Caco-2 (cell line): ENCODE measurements around the gene CCDC117. TPM values are rescaled to one million over a fixed set of nuclear protein-coding genes. Genes with fewer than 3 reads are reported as not detected.

Experiments used
- BruUV-seq: library from RNA; stranded (reverse); fragments of 400-500 nt; replicated peaks from 2 replicates; lab custom pipeline; 2021; lab: Mats Ljungman, UMichigan
- CTCF ChIA-PET: fragments of 300-600 bp; sonication (Branson Sonifier 250); formaldehyde crosslinking; loops from one replicate; lab custom pipeline; 2022; ENCODE audit warnings: antibody characterized with exemption; lab: Charles Lee
- POLR2A ChIA-PET: fragments of 300-600 bp; sonication (Branson Sonifier 250); formaldehyde crosslinking; loops from one replicate; lab custom pipeline; 2022; ENCODE audit warnings: antibody characterized with exemption; lab: Charles Lee
- DNase-seq, 2 experiments: peaks; one replicate each; pipeline versions ENCODE4 v3.0.0 to v3.0.0-alpha.2; 2020 to 2022
- H3K27me3 ChIP-seq: replicated peaks from 2 replicates; pipeline ENCODE4 v1.6.0; 2011; ENCODE audit warnings: low read length; ENCODE audit not compliant: control insufficient read depth, insufficient read depth
- H3K36me3 ChIP-seq: 2 replicates; pipeline ENCODE4 v1.5.1; 2011; ENCODE audit warnings: low read length; ENCODE audit not compliant: control insufficient read depth, insufficient read depth
- H3K4me1 ChIP-seq: fragments of 250-450 bp; sonication (Bioruptor Pico); 2 replicates; pipeline ENCODE4 v1.5.1; 2020; ENCODE audit warnings: mild to moderate bottlenecking
- H3K4me3 ChIP-seq: 2 replicates; pipeline ENCODE4 v1.5.1; 2011; ENCODE audit warnings: low read depth, mild to moderate bottlenecking, control low read depth, low read length
- H3K9me3 ChIP-seq: fragments of 250-450 bp; sonication (Bioruptor Pico); 2 replicates; pipeline ENCODE4 v1.5.1; 2020; ENCODE audit warnings: mild to moderate bottlenecking, moderate library complexity
- H3K27ac Mint-ChIP-seq: one replicate; pipeline ENCODE4 v1.8.0; 2022; ENCODE audit warnings: mixed read lengths; ENCODE audit not compliant: unreplicated experiment
- H3K27me3 Mint-ChIP-seq: one replicate; pipeline ENCODE4 v1.8.0; 2022; ENCODE audit warnings: mixed read lengths; ENCODE audit not compliant: insufficient read depth, unreplicated experiment
- H3K36me3 Mint-ChIP-seq: one replicate; pipeline ENCODE4 v1.8.0; 2022; ENCODE audit warnings: mild to moderate bottlenecking, mixed read lengths; ENCODE audit not compliant: insufficient read depth, unreplicated experiment
- H3K4me1 Mint-ChIP-seq: one replicate; pipeline ENCODE4 v1.8.0; 2022; ENCODE audit warnings: low read depth, mixed read lengths; ENCODE audit not compliant: unreplicated experiment
- H3K4me3 Mint-ChIP-seq: one replicate; pipeline ENCODE4 v1.8.0; 2022; ENCODE audit warnings: mild to moderate bottlenecking, moderate library complexity, mixed read lengths; ENCODE audit not compliant: unreplicated experiment
- H3K9me3 Mint-ChIP-seq: one replicate; pipeline ENCODE4 v1.8.0; 2022; ENCODE audit warnings: mixed read lengths; ENCODE audit not compliant: unreplicated experiment
- intact Hi-C: fragments of 100-400 bp; cut with micrococcal nuclease; formaldehyde crosslinking; loops from one replicate; pipeline ENCODE4 v1.10.0; 2022; ENCODE audit not compliant: unreplicated experiment
- total RNA-seq: library from RNA; stranded (reverse); gene quantifications from 2 replicates; pipeline ENCODE4 v1.2.3, GENCODE V29; 2022
- TF ChIP-seq, protein P1 (sequence below), 2 experiments: fragments of 200-600 bp in 1 of 2; IDR thresholded peaks; 1 replicate in 1 of 2; 2 replicates in 1 of 2; pipeline versions ENCODE4 v1.5.1 to v1.8.0; 2011 to 2022; ENCODE audit warnings: antibody characterized with exemption in 1 of 2, control low read depth in 1 of 2, inconsistent platforms in 1 of 2, low read depth in 1 of 2, low read length in 1 of 2, mild to moderate bottlenecking in 1 of 2, moderate library complexity in 1 of 2; ENCODE audit not compliant: insufficient read depth in 1 of 2, severe bottlenecking in 1 of 2, unreplicated experiment in 1 of 2

Gene CCDC117
- total RNA-seq, 1 experiment from 2014 or later, result 27.8 TPM

- Histone ChIP-seq H3K36me3 (no peaks in the 10 kb centered on the region), H3K4me3 (no peak overlapping the region), H3K9me3 (no peaks in the 10 kb centered on the region), H3K27me3 (no peaks in the 10 kb centered on the region), H3K4me1 (peaks cover 90% of the 10 kb centered on the region)
- BruUV-seq, result TSS peak; percentile 64
- peak overlapping the region; percentile 45 for H3K4me3 Mint-ChIP-seq
- no peaks in the 10 kb centered on the region for H3K27me3 Mint-ChIP-seq
- H3K4me1 Mint-ChIP-seq, result peaks cover 61% of the 10 kb centered on the region
- POLR2A ChIA-PET, result interaction anchor here (1.2 to 2.9 kb wide), 4 partner anchors 11 to 47 kb away, joined by 4 to 42 read pairs (median 6); partner anchors contain the start of genes CCDC117 and XBP1
- H3K9me3 Mint-ChIP-seq, result no peaks in the 10 kb centered on the region
- TF ChIP-seq, protein P1, sequence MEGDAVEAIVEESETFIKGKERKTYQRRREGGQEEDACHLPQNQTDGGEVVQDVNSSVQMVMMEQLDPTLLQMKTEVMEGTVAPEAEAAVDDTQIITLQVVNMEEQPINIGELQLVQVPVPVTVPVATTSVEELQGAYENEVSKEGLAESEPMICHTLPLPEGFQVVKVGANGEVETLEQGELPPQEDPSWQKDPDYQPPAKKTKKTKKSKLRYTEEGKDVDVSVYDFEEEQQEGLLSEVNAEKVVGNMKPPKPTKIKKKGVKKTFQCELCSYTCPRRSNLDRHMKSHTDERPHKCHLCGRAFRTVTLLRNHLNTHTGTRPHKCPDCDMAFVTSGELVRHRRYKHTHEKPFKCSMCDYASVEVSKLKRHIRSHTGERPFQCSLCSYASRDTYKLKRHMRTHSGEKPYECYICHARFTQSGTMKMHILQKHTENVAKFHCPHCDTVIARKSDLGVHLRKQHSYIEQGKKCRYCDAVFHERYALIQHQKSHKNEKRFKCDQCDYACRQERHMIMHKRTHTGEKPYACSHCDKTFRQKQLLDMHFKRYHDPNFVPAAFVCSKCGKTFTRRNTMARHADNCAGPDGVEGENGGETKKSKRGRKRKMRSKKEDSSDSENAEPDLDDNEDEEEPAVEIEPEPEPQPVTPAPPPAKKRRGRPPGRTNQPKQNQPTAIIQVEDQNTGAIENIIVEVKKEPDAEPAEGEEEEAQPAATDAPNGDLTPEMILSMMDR (IDR thresholded peaks at IDR 0.05; ENCODE audit: insufficient read depth in 1 of 2, low read depth in 1 of 2, low read length in 1 of 2, severe bottlenecking in 1 of 2, unreplicated experiment in 1 of 2), result no peak
- CTCF ChIA-PET, result interaction anchor here (0.5 to 2.4 kb wide), 5 partner anchors 10 to 64 kb away, joined by 3 to 13 read pairs (median 5); partner anchors contain the start of gene XBP1
- peak; percentile 84 to 93 for DNase-seq
- H3K27ac Mint-ChIP-seq, result peak overlapping the region; percentile 99
- H3K36me3 Mint-ChIP-seq, result peaks cover 25% of the 10 kb centered on the region
- intact Hi-C loops, result loop anchor here (1.0 to 2.0 kb wide), 2 partner anchors 11 to 19 kb away; partner anchors contain the start of gene XBP1
Observed at GRCh38 chr22:28819253-28820096, 47.0 kb downstream of the CCDC117 start.

- no TSS peak for BruUV-seq
- H3K9me3 Mint-ChIP-seq, result no peaks in the 10 kb centered on the region
- peaks cover 20% of the 10 kb centered on the region for H3K36me3 Mint-ChIP-seq
- no peaks in the 10 kb centered on the region for H3K27me3 ChIP-seq
- H3K27me3 Mint-ChIP-seq, result no peaks in the 10 kb centered on the region
- H3K9me3 ChIP-seq, result no peaks in the 10 kb centered on the region
- no peak overlapping the region for H3K4me3 ChIP-seq
- H3K4me1 ChIP-seq, result peaks cover 76% of the 10 kb centered on the region
- intact Hi-C loops, result no loop called here
- TF ChIP-seq, protein P1 (IDR thresholded peaks at IDR 0.05; ENCODE audit: insufficient read depth in 1 of 2, low read depth in 1 of 2, low read length in 1 of 2, severe bottlenecking in 1 of 2, unreplicated experiment in 1 of 2), result no peak
- H3K4me3 Mint-ChIP-seq, result no peak overlapping the region
- POLR2A ChIA-PET, result interaction anchor here (1.2 kb wide), 1 partner anchor 12 kb away, joined by 4 read pairs; no protein-coding TSS in a partner anchor
- CTCF ChIA-PET, result no interaction called here
- peak overlapping the region; percentile 69 for H3K27ac Mint-ChIP-seq
- DNase-seq, result no peak
- peaks cover 49% of the 10 kb centered on the region for H3K4me1 Mint-ChIP-seq
- no peaks in the 10 kb centered on the region for H3K36me3 ChIP-seq
Observed at GRCh38 chr22:28820885-28821284, 48.4 kb downstream of the CCDC117 start.

- H3K4me3 Mint-ChIP-seq, result no peak overlapping the region
- no peaks in the 10 kb centered on the region for H3K9me3 Mint-ChIP-seq
- peaks cover 49% of the 10 kb centered on the region for H3K4me1 Mint-ChIP-seq
- no peaks in the 10 kb centered on the region for H3K36me3 ChIP-seq
- no peaks in the 10 kb centered on the region for H3K27me3 Mint-ChIP-seq
- ChIA-PET CTCF (no interaction called here), POLR2A (interaction anchor here (1.9 kb wide), 1 partner anchor 21 kb away, joined by 9 read pairs; the partner anchor contains the start of gene XBP1)
- no TSS peak for BruUV-seq
- no peaks in the 10 kb centered on the region for H3K27me3 ChIP-seq
- H3K27ac Mint-ChIP-seq, result peak overlapping the region; percentile 69
- H3K36me3 Mint-ChIP-seq, result peaks cover 20% of the 10 kb centered on the region
- H3K4me3 ChIP-seq, result no peak overlapping the region
- intact Hi-C loops, result no loop called here
- no peaks in the 10 kb centered on the region for H3K9me3 ChIP-seq
- no peak for DNase-seq
- TF ChIP-seq, protein P1 (IDR thresholded peaks at IDR 0.05; ENCODE audit: insufficient read depth in 1 of 2, low read depth in 1 of 2, low read length in 1 of 2, severe bottlenecking in 1 of 2, unreplicated experiment in 1 of 2), result no peak
- H3K4me1 ChIP-seq, result peaks cover 72% of the 10 kb centered on the region
Observed at GRCh38 chr22:28821452-28821851, 49.0 kb downstream of the CCDC117 start.
